Prostate gland (tissue), 2 donors: Measurements from ENCODE around the gene MIGA2. TPM values are rescaled to one million over a fixed set of nuclear protein-coding genes. Genes with fewer than 3 reads are reported as not detected.

Experiments used
- DNase-seq: peaks from one replicate; pipeline ENCODE4 v3.0.0-alpha.2; 2019; ENCODE audit warnings: low spot score
- H3K27ac ChIP-seq, 2 donors: fragments of 200-600 bp; sonication (generic); 2 replicates each; pipeline ENCODE4 v1.5.1; 2017 to 2019
- H3K27me3 ChIP-seq: fragments of 200-600 bp; sonication (generic); replicated peaks from 2 replicates; pipeline ENCODE4 v1.5.1; 2019; ENCODE audit not compliant: insufficient read depth
- H3K36me3 ChIP-seq, 2 donors: fragments of 200-600 bp; sonication (generic); 1 replicate in 1 of 2; 2 replicates in 1 of 2; pipeline versions ENCODE4 v1.5.1 to v1.8.1; 2017 to 2019
- H3K4me1 ChIP-seq: fragments of 200-600 bp; sonication (generic); replicated peaks from 2 replicates; pipeline ENCODE4 v1.5.1; 2019
- H3K4me3 ChIP-seq, 2 donors: fragments of 200-600 bp; sonication (generic); 2 replicates each; pipeline ENCODE4 v1.5.1; 2017 to 2019
- H3K9me3 ChIP-seq: fragments of 200-600 bp; sonication (generic); 2 replicates; pipeline ENCODE4 v1.5.1; 2017
- CTCF ChIP-seq, 4 experiments: fragments of 200-600 bp in 2 of 4; fragments of 450-650 bp in 2 of 4; sonication (generic) in 2 of 4; IDR thresholded peaks; 1 replicate in 3 of 4; 2 replicates in 1 of 4; pipeline ENCODE4 v1.5.1; 2016 to 2019; ENCODE audit warnings: antibody characterized with exemption in 4 of 4, mild to moderate bottlenecking in 2 of 4, moderate library complexity in 2 of 4
- POLR2A ChIP-seq: fragments of 450-650 bp; IDR thresholded peaks from one replicate; pipeline ENCODE4 v1.6.1; 2016; ENCODE audit warnings: antibody characterized with exemption, mild to moderate bottlenecking
- POLR2AphosphoS5 ChIP-seq: sonication (generic); formaldehyde crosslinking; IDR thresholded peaks from one replicate; pipeline ENCODE4 v1.6.1; 2017; ENCODE audit warnings: antibody characterized with exemption
- WGBS: methylation state at CpG from one replicate; pipeline ENCODE4 v1.1.5; 2018; 5-methylcytosine and 5-hydroxymethylcytosine counted together
- intact Hi-C: fragments of 100-400 bp; cut with DNase I; formaldehyde crosslinking; loops from one replicate; pipeline ENCODE4 v1.14.2; 2022
- total RNA-seq, 2 donors: library from RNA; depleted of rRNA; stranded (reverse); fragments of >200 nt; gene quantifications; one replicate each; pipeline ENCODE4 v1.1.0, GENCODE V29; 2016

Gene MIGA2
- total RNA-seq, 2 donors from 2014 or later: 54.5 to 56.5 TPM

- no peaks in the 10 kb centered on the region for H3K27me3 ChIP-seq
- H3K36me3 ChIP-seq: no peaks in the 10 kb centered on the region
- DNase-seq: no peak
- no peaks in the 10 kb centered on the region for H3K9me3 ChIP-seq
- WGBS: 96% methylated on average over 3 of the region's 3 CpGs
- no peaks in the 10 kb centered on the region for H3K4me1 ChIP-seq
- no peak overlapping the region for H3K27ac ChIP-seq
- TF ChIP-seq CTCF (IDR thresholded peaks at IDR 0.05): no peak
- TF ChIP-seq POLR2AphosphoS5: no peak
- TF ChIP-seq POLR2A: no peak
- H3K4me3 ChIP-seq: no peak overlapping the region
- intact Hi-C loops: no loop called here
These were observed 37.7 kb downstream of the MIGA2 start for GRCh38 chr9:129074106-129074505.

GRCh38 chr9:129075996-129076639, 39.7 kb downstream of the MIGA2 start:
- 88% methylated on average over 16 of the region's 16 CpGs for WGBS
- intact Hi-C loops: no loop called here
- no peaks in the 10 kb centered on the region for H3K9me3 ChIP-seq
- H3K27me3 ChIP-seq: no peaks in the 10 kb centered on the region
- H3K4me3 ChIP-seq: no peak overlapping the region
- H3K4me1 ChIP-seq: no peaks in the 10 kb centered on the region
- no peaks in the 10 kb centered on the region for H3K36me3 ChIP-seq
- no peak overlapping the region for H3K27ac ChIP-seq
- DNase-seq: no peak
- TF ChIP-seq POLR2A (no peak), POLR2AphosphoS5 (no peak), CTCF (IDR thresholded peaks at IDR 0.05) (no peak)

- WGBS: 93% methylated on average over 11 of the region's 11 CpGs
- DNase-seq: no peak
- intact Hi-C loops: no loop called here
- no peak overlapping the region for H3K27ac ChIP-seq
- no peaks in the 10 kb centered on the region for H3K4me1 ChIP-seq
- H3K9me3 ChIP-seq: no peaks in the 10 kb centered on the region
- no peaks in the 10 kb centered on the region for H3K36me3 ChIP-seq
- TF ChIP-seq POLR2AphosphoS5: no peak
- no peak for TF ChIP-seq CTCF (IDR thresholded peaks at IDR 0.05)
- no peak for TF ChIP-seq POLR2A
- no peak overlapping the region for H3K4me3 ChIP-seq
- H3K27me3 ChIP-seq: no peaks in the 10 kb centered on the region
These were observed 40.2 kb downstream of the MIGA2 start for GRCh38 chr9:129076640-129077037.

GRCh38 chr9:129077236-129077635, 40.8 kb downstream of the MIGA2 start:
- H3K9me3 ChIP-seq: no peaks in the 10 kb centered on the region
- intact Hi-C loops: no loop called here
- no peak for DNase-seq
- H3K27ac ChIP-seq: no peak overlapping the region
- WGBS: 77% methylated on average over 10 of the region's 10 CpGs
- H3K36me3 ChIP-seq: no peaks in the 10 kb centered on the region
- H3K4me1 ChIP-seq: peaks cover 6% of the 10 kb centered on the region
- TF ChIP-seq POLR2AphosphoS5 (no peak), CTCF (IDR thresholded peaks at IDR 0.05) (no peak), POLR2A (no peak)
- H3K4me3 ChIP-seq: no peak overlapping the region
- H3K27me3 ChIP-seq: no peaks in the 10 kb centered on the region
